Stomach (tissue), 9 donors: ENCODE measurements around the gene PTPRD. TPM values are rescaled to one million over a fixed set of nuclear protein-coding genes. Genes with fewer than 3 reads are reported as not detected.

ENCODE experiments used
- DNase-seq, 2 donors: peaks; one replicate each; pipeline versions ENCODE4 v3.0.0 to v3.0.0-alpha.2; 2013 to 2019
- H3K27ac ChIP-seq, 5 donors: fragments of 200-600 bp in 4 of 5; sonication (generic) in 4 of 5; one replicate each; pipeline ENCODE4 v1.5.1; 2013 to 2019; ENCODE audit warnings: mild to moderate bottlenecking in 1 of 5, moderate library complexity in 1 of 5
- H3K27me3 ChIP-seq, 3 donors: fragments of 200-600 bp; sonication (generic); one replicate each; pipeline ENCODE4 v1.5.1; 2017 to 2019; ENCODE audit warnings: mixed run types in 1 of 3
- H3K36me3 ChIP-seq, 4 donors: fragments of 200-600 bp; sonication (generic); 1 replicate in 3 of 4; 2 replicates in 1 of 4; pipeline ENCODE4 v1.5.1; 2016 to 2019
- H3K4me1 ChIP-seq, 4 donors: fragments of 200-600 bp; sonication (generic); one replicate each; pipeline ENCODE4 v1.5.1; 2016 to 2019
- H3K4me3 ChIP-seq, 4 donors: fragments of 200-600 bp; sonication (generic) in 3 of 4; one replicate each; pipeline ENCODE4 v1.5.1; 2016 to 2019; ENCODE audit warnings: mild to moderate bottlenecking in 1 of 4
- H3K9me3 ChIP-seq, 4 donors: fragments of 200-600 bp; sonication (generic); one replicate each; pipeline ENCODE4 v1.5.1; 2016 to 2019
- CTCF ChIP-seq, 7 experiments: fragments of 450-650 bp in 4 of 7; fragments of 200-600 bp in 3 of 7; sonication (generic) in 3 of 7; IDR thresholded peaks; one replicate each; pipeline ENCODE4 v1.5.1; 2016 to 2019; ENCODE audit warnings: antibody characterized with exemption in 7 of 7, control low read depth in 2 of 7, mild to moderate bottlenecking in 1 of 7
- EP300 ChIP-seq: sonication (generic); formaldehyde crosslinking; IDR thresholded peaks from one replicate; pipeline ENCODE4 v1.6.1; 2017; ENCODE audit warnings: antibody characterized with exemption
- POLR2A ChIP-seq, 4 donors: fragments of 450-650 bp; IDR thresholded peaks; one replicate each; pipeline ENCODE4 v1.6.1; 2016; ENCODE audit warnings: antibody characterized with exemption in 4 of 4, control low read depth in 2 of 4, mild to moderate bottlenecking in 1 of 4, moderate library complexity in 1 of 4
- POLR2AphosphoS5 ChIP-seq, 3 donors: sonication (generic); formaldehyde crosslinking; IDR thresholded peaks; one replicate each; pipeline ENCODE4 v1.6.1; 2016; ENCODE audit warnings: antibody characterized with exemption in 3 of 3
- WGBS, 5 donors: extraction: QIAGEN DNeasy Blood & Tissue Kit in 3 of 5; methylation state at CpG; one replicate each; pipeline versions ENCODE4 v1.1.5 to v1.1.7; 2013 to 2018; 5-methylcytosine and 5-hydroxymethylcytosine counted together
- intact Hi-C: fragments of 100-400 bp; cut with DNase I; formaldehyde crosslinking; loops from one replicate; pipeline ENCODE4 v1.15.1; 2023; ENCODE audit warnings: low total_unique reads
- polyA plus RNA-seq, 3 donors: library from polyadenylated mRNA; stranded (reverse); fragments of 200-250 nt; gene quantifications; one replicate each; pipeline ENCODE4 v1.2.3, GENCODE V29; 2013
- total RNA-seq, 5 donors: library from RNA; depleted of rRNA; stranded (reverse); fragments of >200 nt; gene quantifications; one replicate each; pipeline versions ENCODE4 v1.1.0 to v1.2.3, GENCODE V29; 2014 to 2016
- donor health status: healthy with polysubstance abuse.
- donor health status: Bipolar disorder and iron deficiency.
- donor health status: healthy.

Gene PTPRD
- total and polyA plus RNA-seq, 8 donors = 0.12 to 53.1 (median 1.2) TPM

GRCh38 chr9:8365466-8366160 lies 2247.2 kb downstream of the PTPRD start:
- no peaks in the 10 kb centered on the region for H3K9me3 ChIP-seq
- H3K27me3 ChIP-seq = no peaks in the 10 kb centered on the region
- TF ChIP-seq CTCF (IDR thresholded peaks at IDR 0.05) (no peak), POLR2AphosphoS5 (IDR thresholded peaks at IDR 0.05) (no peak), POLR2A (IDR thresholded peaks at IDR 0.05) (no peak), EP300 (no peak)
- peaks cover 0 to 4% (median 0%) of the 10 kb centered on the region in 4 donors for H3K4me1 ChIP-seq
- no peak overlapping the region for H3K4me3 ChIP-seq
- no peak for DNase-seq
- H3K27ac ChIP-seq = no peak overlapping the region
- WGBS, 5 donors = 81 to 91% (median 85%) methylated on average over 4 of the region's 4 CpGs
- intact Hi-C loops = no loop called here
- H3K36me3 ChIP-seq = no peaks in the 10 kb centered on the region

GRCh38 chr9:8365029-8365428 lies 2247.8 kb downstream of the PTPRD start:
- TF ChIP-seq CTCF (IDR thresholded peaks at IDR 0.05) (no peak), POLR2A (IDR thresholded peaks at IDR 0.05) (no peak), EP300 (no peak), POLR2AphosphoS5 (IDR thresholded peaks at IDR 0.05) (no peak)
- no peaks in the 10 kb centered on the region for H3K36me3 ChIP-seq
- H3K9me3 ChIP-seq = no peaks in the 10 kb centered on the region
- intact Hi-C loops = no loop called here
- no peaks in the 10 kb centered on the region for H3K27me3 ChIP-seq
- H3K27ac ChIP-seq = no peak overlapping the region
- WGBS, 5 donors = 32 to 80% (median 58%) methylated on average over 2 of the region's 2 CpGs
- H3K4me1 ChIP-seq = peaks cover 0 to 4% (median 0%) of the 10 kb centered on the region in 4 donors
- no peak for DNase-seq
- no peak overlapping the region for H3K4me3 ChIP-seq

GRCh38 chr9:8364026-8364752 lies 2248.6 kb downstream of the PTPRD start:
- peaks cover 0 to 4% (median 0%) of the 10 kb centered on the region in 4 donors for H3K4me1 ChIP-seq
- no peaks in the 10 kb centered on the region for H3K9me3 ChIP-seq
- intact Hi-C loops = no loop called here
- 91 to 95% (median 94%) methylated on average over 11 of the region's 11 CpGs for WGBS, 5 donors
- TF ChIP-seq CTCF (IDR thresholded peaks at IDR 0.05) (no peak), POLR2A (IDR thresholded peaks at IDR 0.05) (no peak), EP300 (no peak), POLR2AphosphoS5 (IDR thresholded peaks at IDR 0.05) (no peak)
- H3K27me3 ChIP-seq = no peaks in the 10 kb centered on the region
- H3K27ac ChIP-seq = no peak overlapping the region
- DNase-seq = no peak
- no peaks in the 10 kb centered on the region for H3K36me3 ChIP-seq
- no peak overlapping the region for H3K4me3 ChIP-seq

DNA sequence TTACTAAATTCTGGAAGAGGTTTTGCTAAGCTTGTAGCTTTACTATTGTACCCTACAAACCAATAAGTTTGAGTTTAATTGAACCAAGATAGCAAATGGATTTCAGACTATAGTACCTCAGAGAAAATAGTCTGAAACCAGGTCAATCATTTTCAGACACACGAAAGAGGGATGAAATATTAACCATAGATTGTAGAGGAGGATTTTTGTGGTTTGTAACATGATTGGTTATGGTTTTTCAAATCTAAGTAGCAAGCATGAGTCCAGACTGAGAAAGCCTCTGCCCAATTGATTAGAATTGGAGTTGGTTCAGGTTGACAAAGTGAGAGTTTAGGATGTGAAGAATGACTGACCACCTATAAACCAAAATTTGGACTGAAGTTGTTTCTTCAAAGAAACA lies 2250.6 kb downstream of the PTPRD start:
- Histone ChIP-seq H3K4me3 (no peak overlapping the region), H3K9me3 (no peaks in the 10 kb centered on the region), H3K27ac (no peak overlapping the region), H3K36me3 (no peaks in the 10 kb centered on the region), H3K27me3 (no peaks in the 10 kb centered on the region), H3K4me1 (peaks cover 0 to 4% (median 0%) of the 10 kb centered on the region in 4 donors)
- no peak for TF ChIP-seq POLR2AphosphoS5 (IDR thresholded peaks at IDR 0.05)
- TF ChIP-seq POLR2A (IDR thresholded peaks at IDR 0.05) = no peak
- TF ChIP-seq CTCF (IDR thresholded peaks at IDR 0.05) = no peak
- TF ChIP-seq EP300 = no peak
- intact Hi-C loops = no loop called here
- no peak for DNase-seq
- 30 to 73% (median 51%) methylated on average over 1 of the region's 1 CpG for WGBS, 5 donors
